HG02610 (cell line): ENCODE results near the gene RPL35.

Source experiments
- ATAC-seq: cut with Tn5 transposase; IDR thresholded peaks from one replicate; pipeline ENCODE4 v1.9.1; 2021; ENCODE audit warnings: mild to moderate bottlenecking, moderate library complexity; ENCODE audit not compliant: unreplicated experiment

Gene RPL35

GRCh38 chr9:124861342-124862229 lies at the start of gene RPL35, which contains the start of gene ARPC5L:
Gene RPL35, minus strand, starts transcription at chr9:124861957. Its CDS starts 45 bp downstream, at chr9:124861912.
Gene ARPC5L, plus strand, starts transcription at chr9:124862130. Its CDS starts 7,161 bp downstream, at chr9:124869291.
- ATAC-seq, result peak; percentile 94

- no peak for ATAC-seq
These were observed 46.3 kb upstream of the RPL35 start for GRCh38 chr9:124908098-124908497.

- ATAC-seq, result no peak
These were observed 45.2 kb upstream of the RPL35 start for GRCh38 chr9:124906966-124907365.

- no peak for ATAC-seq
These were observed 38.1 kb upstream of the RPL35 start for GRCh38 chr9:124899845-124900244.

- no peak for ATAC-seq
These were observed 36.1 kb upstream of the RPL35 start for GRCh38 chr9:124897570-124898460.

GRCh38 chr9:124894741-124895170 lies 33.0 kb upstream of the RPL35 start:
- no peak for ATAC-seq

- ATAC-seq, result no peak
These were observed 32.4 kb upstream of the RPL35 start for GRCh38 chr9:124894035-124894740.

GRCh38 chr9:124890179-124890578 lies 28.4 kb upstream of the RPL35 start:
- no peak for ATAC-seq

GRCh38 chr9:124889006-124889405 lies 27.2 kb upstream of the RPL35 start:
- no peak for ATAC-seq

- ATAC-seq, result no peak
These were observed 26.1 kb upstream of the RPL35 start for GRCh38 chr9:124887832-124888231.

- no peak for ATAC-seq
These were observed 25.2 kb upstream of the RPL35 start for GRCh38 chr9:124886866-124887492.

GRCh38 chr9:124886461-124886860 lies 24.7 kb upstream of the RPL35 start:
- ATAC-seq, result no peak

- ATAC-seq, result no peak
These were observed 23.8 kb upstream of the RPL35 start for GRCh38 chr9:124885551-124885950.

- no peak for ATAC-seq
These were observed 22.6 kb upstream of the RPL35 start for GRCh38 chr9:124884376-124884775.

- ATAC-seq, result no peak
These were observed 20.5 kb upstream of the RPL35 start for GRCh38 chr9:124882231-124882630.

- ATAC-seq, result no peak
These were observed 19.5 kb upstream of the RPL35 start for GRCh38 chr9:124881138-124881743.

GRCh38 chr9:124880501-124880900 lies 18.7 kb upstream of the RPL35 start:
- no peak for ATAC-seq

- no peak for ATAC-seq
These were observed 17.5 kb upstream of the RPL35 start for GRCh38 chr9:124879226-124879625.

GRCh38 chr9:124878518-124878917 lies 16.8 kb upstream of the RPL35 start:
- ATAC-seq, result no peak

GRCh38 chr9:124878021-124878420 lies 16.3 kb upstream of the RPL35 start:
- no peak for ATAC-seq
